Spleen (tissue), 11 donors: ENCODE results near the gene PNPLA2. TPM values are rescaled to one million over a fixed set of nuclear protein-coding genes. Genes with fewer than 3 reads are reported as not detected.

Source experiments
- DNase-seq: peaks from one replicate; pipeline ENCODE4 v3.0.0-alpha.2; 2020
- H3K27ac ChIP-seq, 8 donors: fragments of 200-600 bp; sonication (generic) in 7 of 8; 1 replicate in 4 of 8; 2 replicates in 4 of 8; pipeline versions ENCODE4 v1.5.0 to v1.8.0; 2016 to 2021; ENCODE audit warnings: inconsistent platforms in 4 of 8, mild to moderate bottlenecking in 4 of 8, moderate library complexity in 1 of 8
- H3K27me3 ChIP-seq, 7 donors: fragments of 200-600 bp; sonication (generic) in 6 of 7; replicated peaks in 1 of 7; 1 replicate in 4 of 7; 2 replicates in 3 of 7; pipeline versions ENCODE4 v1.5.0 to v1.8.0; 2016 to 2021; ENCODE audit warnings: inconsistent platforms in 3 of 7, mild to moderate bottlenecking in 1 of 7
- H3K36me3 ChIP-seq, 6 donors: fragments of 200-600 bp; sonication (generic) in 5 of 6; 1 replicate in 4 of 6; 2 replicates in 2 of 6; pipeline versions ENCODE4 v1.5.0 to v1.8.0; 2016 to 2021; ENCODE audit warnings: inconsistent platforms in 2 of 6
- H3K4me1 ChIP-seq, 6 donors: fragments of 200-600 bp; sonication (generic) in 5 of 6; 1 replicate in 3 of 6; 2 replicates in 3 of 6; pipeline versions ENCODE4 v1.5.0 to v1.8.0; 2016 to 2021; ENCODE audit warnings: inconsistent platforms in 3 of 6
- H3K4me3 ChIP-seq, 8 donors: fragments of 200-600 bp; sonication (generic) in 7 of 8; 1 replicate in 4 of 8; 2 replicates in 4 of 8; pipeline versions ENCODE4 v1.5.0 to v1.8.0; 2016 to 2021; ENCODE audit warnings: inconsistent platforms in 4 of 8, mild to moderate bottlenecking in 4 of 8, moderate library complexity in 2 of 8
- H3K9me3 ChIP-seq, 8 donors: fragments of 200-600 bp; sonication (generic) in 7 of 8; 1 replicate in 4 of 8; 2 replicates in 4 of 8; pipeline versions ENCODE4 v1.5.0 to v1.8.0; 2016 to 2021; ENCODE audit warnings: inconsistent platforms in 4 of 8
- POLR2A ChIP-seq, 3 donors: fragments of 450-650 bp; IDR thresholded peaks; one replicate each; pipeline ENCODE4 v1.5.1; 2017; ENCODE audit warnings: antibody characterized with exemption in 3 of 3, mild to moderate bottlenecking in 1 of 3
- POLR2AphosphoS5 ChIP-seq, 3 donors: sonication (generic); formaldehyde crosslinking; IDR thresholded peaks; one replicate each; pipeline ENCODE4 v1.5.1; 2017; ENCODE audit warnings: antibody characterized with exemption in 3 of 3
- WGBS, 5 donors: extraction: QIAGEN DNeasy Blood & Tissue Kit in 3 of 5; methylation state at CpG; one replicate each; pipeline versions ENCODE4 v1.1.5 to v1.1.7; 2013 to 2018; 5-methylcytosine and 5-hydroxymethylcytosine counted together
- intact Hi-C: fragments of 100-400 bp; cut with DNase I; formaldehyde crosslinking; loops from one replicate; pipeline ENCODE4 v1.15.0; 2023; ENCODE audit warnings: low total_unique reads
- polyA plus RNA-seq, 3 donors: library from polyadenylated mRNA; stranded (reverse); fragments of 200-250 nt; gene quantifications; one replicate each; pipeline ENCODE4 v1.2.1, GENCODE V29; 2013
- total RNA-seq, 7 donors: library from RNA; depleted of rRNA in 3 of 7; stranded (reverse); fragments of >200 nt in 3 of 7; fragmentation: NEBNext Ultra II Directional in 4 of 7; extraction: Animal tissue kit (Norgen Biotek cat#: 25700) in 4 of 7; gene quantifications; one replicate each; pipeline versions ENCODE4 v1.1.0 to v1.2.1, GENCODE V29; 2016 to 2021
- TF ChIP-seq, protein P1 (sequence below), 11 experiments: fragments of 200-600 bp in 7 of 11; fragments of 450-650 bp in 4 of 11; sonication (generic) in 4 of 11; IDR thresholded peaks in 8 of 11; conservative IDR thresholded peaks in 3 of 11; 1 replicate in 7 of 11; 2 replicates in 4 of 11; pipeline versions ENCODE4 v1.4.0 to v1.8.0; 2016 to 2021; ENCODE audit warnings: antibody characterized with exemption in 11 of 11, inconsistent platforms in 4 of 11, mild to moderate bottlenecking in 1 of 11
- donor health status: healthy with polysubstance abuse.
- donor health status: DM: no; HTN: no; CAD: no; lungs with moderate emphysema.
- donor health status: DM: no; HTN: no; CAD: no.
- donor health status: Bipolar disorder and iron deficiency.
- donor health status: healthy.
- donor health status: DM: no; HTN: no; CAD: no.
- donor health status: DM: yes; HTN: yes; CAD: no.

Gene PNPLA2
- total and polyA plus RNA-seq, 10 donors = 46.3 to 131 (median 107) TPM

DNA sequence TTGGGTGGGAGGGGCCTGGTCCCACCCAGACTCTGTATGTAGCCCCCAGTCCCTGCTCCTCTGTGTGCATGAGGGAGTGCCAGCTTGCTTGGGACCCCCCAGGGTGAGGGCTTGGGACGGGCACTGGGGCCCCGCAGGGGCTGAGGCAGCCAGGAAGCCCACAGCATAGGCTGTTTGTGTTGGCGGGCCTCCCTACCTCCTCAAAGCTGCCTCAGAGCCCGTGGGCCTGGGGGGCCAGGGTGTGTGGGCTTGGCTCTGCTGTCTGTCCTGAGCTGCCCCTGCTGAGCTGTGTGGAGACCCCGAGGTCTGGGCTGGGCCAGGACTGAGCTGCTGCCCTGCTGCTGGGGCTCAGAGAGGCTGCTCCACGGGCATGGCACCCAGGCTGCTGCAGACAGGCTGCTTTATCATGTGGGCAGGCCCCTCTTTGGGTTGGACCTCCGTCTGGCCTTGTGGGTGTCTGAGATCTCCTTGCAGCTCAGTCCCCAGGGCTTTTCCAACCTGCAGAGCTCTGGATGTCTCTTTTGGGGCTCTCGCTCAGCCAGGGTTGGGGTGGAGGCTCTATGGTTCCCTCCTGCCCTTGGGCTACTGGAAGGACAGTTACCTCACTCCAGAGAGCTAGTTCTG is 27.3 kb downstream of the PNPLA2 start:
- Histone ChIP-seq H3K9me3 (no peaks in the 10 kb centered on the region), H3K27me3 (peaks cover 0 to 60% (median 4%) of the 10 kb centered on the region in 7 donors), H3K4me1 (peaks cover 28 to 93% (median 76%) of the 10 kb centered on the region in 6 donors), H3K4me3 (peak overlapping the region in 2 of 8 donors; percentile 98 to 100), H3K36me3 (peaks cover 0 to 9% (median 0%) of the 10 kb centered on the region in 6 donors), H3K27ac (peak overlapping the region in 6 of 8 donors; percentile 92 to 97 (median 95))
- no peak for DNase-seq
- TF ChIP-seq POLR2AphosphoS5 (IDR thresholded peaks at IDR 0.05) (peak in 1 of 3 donors; percentile 4), POLR2A (IDR thresholded peaks at IDR 0.05) (no peak)
- TF ChIP-seq, protein P1, sequence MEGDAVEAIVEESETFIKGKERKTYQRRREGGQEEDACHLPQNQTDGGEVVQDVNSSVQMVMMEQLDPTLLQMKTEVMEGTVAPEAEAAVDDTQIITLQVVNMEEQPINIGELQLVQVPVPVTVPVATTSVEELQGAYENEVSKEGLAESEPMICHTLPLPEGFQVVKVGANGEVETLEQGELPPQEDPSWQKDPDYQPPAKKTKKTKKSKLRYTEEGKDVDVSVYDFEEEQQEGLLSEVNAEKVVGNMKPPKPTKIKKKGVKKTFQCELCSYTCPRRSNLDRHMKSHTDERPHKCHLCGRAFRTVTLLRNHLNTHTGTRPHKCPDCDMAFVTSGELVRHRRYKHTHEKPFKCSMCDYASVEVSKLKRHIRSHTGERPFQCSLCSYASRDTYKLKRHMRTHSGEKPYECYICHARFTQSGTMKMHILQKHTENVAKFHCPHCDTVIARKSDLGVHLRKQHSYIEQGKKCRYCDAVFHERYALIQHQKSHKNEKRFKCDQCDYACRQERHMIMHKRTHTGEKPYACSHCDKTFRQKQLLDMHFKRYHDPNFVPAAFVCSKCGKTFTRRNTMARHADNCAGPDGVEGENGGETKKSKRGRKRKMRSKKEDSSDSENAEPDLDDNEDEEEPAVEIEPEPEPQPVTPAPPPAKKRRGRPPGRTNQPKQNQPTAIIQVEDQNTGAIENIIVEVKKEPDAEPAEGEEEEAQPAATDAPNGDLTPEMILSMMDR (IDR thresholded peaks at IDR 0.05 in 8 of 11, conservative IDR thresholded peaks at IDR 0.05 in 3 of 11) = no peak
- intact Hi-C loops = loop anchor here (10.0 kb wide), 1 partner anchor 209 kb away; no protein-coding TSS in a partner anchor
- WGBS, 5 donors = 29 to 59% (median 38%) methylated on average over 7 to 8 of the region's 8 CpGs

DNA sequence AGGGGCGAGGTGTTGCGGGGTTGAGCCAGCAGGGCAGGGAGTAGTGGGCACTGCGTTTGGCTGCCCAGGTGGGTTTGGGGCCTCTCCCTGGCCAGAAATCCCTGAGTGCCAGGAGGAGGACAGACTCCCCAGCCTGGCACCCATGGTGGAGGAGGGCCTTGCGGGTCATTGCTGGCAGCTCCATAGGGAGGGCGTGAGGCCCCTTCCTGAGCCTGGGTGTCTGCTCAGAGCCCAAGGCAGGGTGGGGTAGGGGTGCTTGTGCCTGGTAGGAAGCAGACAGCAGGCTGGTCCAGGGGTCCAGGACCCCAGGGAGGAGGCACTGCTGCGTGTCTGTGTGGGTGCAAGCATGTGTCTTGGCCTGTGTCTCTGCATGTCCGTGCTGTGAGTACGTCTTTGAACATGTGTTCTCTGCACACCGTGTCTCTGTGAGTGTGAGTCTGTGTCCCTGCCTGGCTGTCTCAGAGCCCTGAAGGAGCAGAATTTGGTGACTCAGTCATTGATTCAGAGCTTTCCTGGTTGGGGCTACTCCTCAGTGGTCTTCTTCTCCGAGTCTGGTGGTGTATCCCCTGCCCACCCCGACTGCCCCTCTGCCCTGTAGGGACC is 27.9 kb downstream of the PNPLA2 start:
- peaks cover 0 to 13% (median 0%) of the 10 kb centered on the region in 6 donors for H3K36me3 ChIP-seq
- intact Hi-C loops = loop anchor here (10.0 kb wide), 1 partner anchor 208 kb away; no protein-coding TSS in a partner anchor
- no peaks in the 10 kb centered on the region for H3K9me3 ChIP-seq
- peaks cover 0 to 60% (median 4%) of the 10 kb centered on the region in 7 donors for H3K27me3 ChIP-seq
- peak overlapping the region in 4 of 8 donors; percentile 94 to 97 (median 96) for H3K27ac ChIP-seq
- H3K4me1 ChIP-seq = peaks cover 22 to 93% (median 72%) of the 10 kb centered on the region in 6 donors
- H3K4me3 ChIP-seq = no peak overlapping the region
- WGBS, 5 donors = 70 to 85% (median 73%) methylated on average over 7 to 11 of the region's 11 CpGs
- TF ChIP-seq, protein P1 (IDR thresholded peaks at IDR 0.05 in 8 of 11, conservative IDR thresholded peaks at IDR 0.05 in 3 of 11) = no peak
- peak in 1 of 3 donors; percentile 3 for TF ChIP-seq POLR2AphosphoS5 (IDR thresholded peaks at IDR 0.05)
- DNase-seq = no peak

DNA sequence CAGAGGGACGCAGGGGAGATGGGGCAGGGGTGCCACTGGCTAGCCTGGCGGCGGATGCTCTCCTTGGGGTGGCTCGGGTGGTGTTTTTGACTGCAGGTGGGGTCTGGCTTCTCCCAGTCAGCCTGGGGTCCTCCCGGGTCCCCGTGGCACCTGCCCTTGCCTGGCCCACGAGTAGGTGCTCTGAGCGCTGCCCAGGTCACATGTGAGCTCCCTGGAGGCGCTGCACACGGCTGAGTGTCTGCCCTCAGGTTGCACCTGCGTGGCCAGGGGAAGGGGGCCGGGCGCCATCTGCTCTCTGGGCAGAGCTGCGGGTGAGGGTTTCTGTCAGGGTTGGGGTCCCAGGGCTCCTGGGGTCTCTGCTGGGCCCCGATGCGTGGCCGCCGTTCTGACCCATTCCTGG is 29.2 kb downstream of the PNPLA2 start:
- H3K27ac ChIP-seq = no peak overlapping the region
- DNase-seq = no peak
- TF ChIP-seq POLR2AphosphoS5 (IDR thresholded peaks at IDR 0.05) = no peak
- TF ChIP-seq POLR2A (IDR thresholded peaks at IDR 0.05) = no peak
- TF ChIP-seq, protein P1 (IDR thresholded peaks at IDR 0.05 in 8 of 11, conservative IDR thresholded peaks at IDR 0.05 in 3 of 11) = no peak
- 72 to 81% (median 75%) methylated on average over 11 to 18 of the region's 18 CpGs for WGBS, 5 donors
- intact Hi-C loops = loop anchor here (10.0 kb wide), 1 partner anchor 207 kb away; no protein-coding TSS in a partner anchor
- no peak overlapping the region for H3K4me3 ChIP-seq
- peaks cover 0 to 13% (median 0%) of the 10 kb centered on the region in 6 donors for H3K36me3 ChIP-seq
- H3K9me3 ChIP-seq = no peaks in the 10 kb centered on the region
- H3K27me3 ChIP-seq = peaks cover 0 to 60% (median 4%) of the 10 kb centered on the region in 7 donors
- peaks cover 19 to 88% (median 68%) of the 10 kb centered on the region in 6 donors for H3K4me1 ChIP-seq
